ENCODE data around the gene ATP8A2. TPM values are rescaled to one million over a fixed set of nuclear protein-coding genes. Genes with fewer than 3 reads are reported as not detected.

Gene ATP8A2
- total RNA-seq, 2 experiments from 2014 or later = 0.22 to 0.24 TPM

GRCh38 chr13:25684491-25684890, 312.7 kb downstream of the ATP8A2 start:
- intact Hi-C loops (cut with micrococcal nuclease) = no loop called here
- Mint-ChIP-seq H3K9me3 (no peaks in the 10 kb centered on the region), H3K27me3 (ENCODE audit: low read depth) (no peaks in the 10 kb centered on the region), H3K36me3 (ENCODE audit: low read depth) (no peaks in the 10 kb centered on the region), H3K27ac (no peak overlapping the region), H3K4me1 (ENCODE audit: low read depth) (no peaks in the 10 kb centered on the region), H3K4me3 (no peak overlapping the region)
- CTCF ChIA-PET = no interaction called here
- DNase-seq = no peak

GRCh38 chr13:25686831-25687470, 315.2 kb downstream of the ATP8A2 start:
- intact Hi-C loops (cut with micrococcal nuclease) = no loop called here
- Mint-ChIP-seq H3K4me1 (ENCODE audit: low read depth) (no peaks in the 10 kb centered on the region), H3K27ac (no peak overlapping the region), H3K4me3 (no peak overlapping the region), H3K9me3 (no peaks in the 10 kb centered on the region), H3K36me3 (ENCODE audit: low read depth) (no peaks in the 10 kb centered on the region), H3K27me3 (ENCODE audit: low read depth) (peaks cover 3% of the 10 kb centered on the region)
- DNase-seq = no peak
- CTCF ChIA-PET = no interaction called here

- Mint-ChIP-seq H3K27me3 (ENCODE audit: low read depth) (peaks cover 4% of the 10 kb centered on the region), H3K9me3 (no peaks in the 10 kb centered on the region), H3K36me3 (ENCODE audit: low read depth) (no peaks in the 10 kb centered on the region), H3K4me1 (ENCODE audit: low read depth) (no peaks in the 10 kb centered on the region), H3K4me3 (no peak overlapping the region), H3K27ac (no peak overlapping the region)
- intact Hi-C loops (cut with micrococcal nuclease) = no loop called here
- CTCF ChIA-PET = no interaction called here
- no peak for DNase-seq
These were observed 315.9 kb downstream of the ATP8A2 start for GRCh38 chr13:25687471-25688225.

- Mint-ChIP-seq H3K4me1 (ENCODE audit: low read depth) (no peaks in the 10 kb centered on the region), H3K4me3 (no peak overlapping the region), H3K9me3 (no peaks in the 10 kb centered on the region), H3K36me3 (ENCODE audit: low read depth) (no peaks in the 10 kb centered on the region), H3K27ac (no peak overlapping the region), H3K27me3 (ENCODE audit: low read depth) (peaks cover 7% of the 10 kb centered on the region)
- DNase-seq = no peak
- CTCF ChIA-PET = no interaction called here
- intact Hi-C loops (cut with micrococcal nuclease) = no loop called here
These were observed 316.8 kb downstream of the ATP8A2 start for GRCh38 chr13:25688536-25688935.

- intact Hi-C loops (cut with micrococcal nuclease) = no loop called here
- DNase-seq = no peak
- no peak overlapping the region for H3K27ac Mint-ChIP-seq
- CTCF ChIA-PET = no interaction called here
- no peaks in the 10 kb centered on the region for H3K36me3 Mint-ChIP-seq (ENCODE audit: low read depth)
- no peak overlapping the region for H3K4me3 Mint-ChIP-seq
- H3K9me3 Mint-ChIP-seq = no peaks in the 10 kb centered on the region
- H3K27me3 Mint-ChIP-seq (ENCODE audit: low read depth) = peaks cover 7% of the 10 kb centered on the region
- no peaks in the 10 kb centered on the region for H3K4me1 Mint-ChIP-seq (ENCODE audit: low read depth)
These were observed 317.8 kb downstream of the ATP8A2 start for GRCh38 chr13:25689539-25689938.

GRCh38 chr13:25690582-25690981, 318.8 kb downstream of the ATP8A2 start:
- peaks cover 7% of the 10 kb centered on the region for H3K27me3 Mint-ChIP-seq (ENCODE audit: low read depth)
- H3K4me1 Mint-ChIP-seq (ENCODE audit: low read depth) = no peaks in the 10 kb centered on the region
- H3K4me3 Mint-ChIP-seq = no peak overlapping the region
- no peaks in the 10 kb centered on the region for H3K36me3 Mint-ChIP-seq (ENCODE audit: low read depth)
- no peaks in the 10 kb centered on the region for H3K9me3 Mint-ChIP-seq
- intact Hi-C loops (cut with micrococcal nuclease) = no loop called here
- CTCF ChIA-PET = no interaction called here
- DNase-seq = no peak
- H3K27ac Mint-ChIP-seq = no peak overlapping the region

GRCh38 chr13:25691654-25692053, 319.9 kb downstream of the ATP8A2 start:
- Mint-ChIP-seq H3K27me3 (ENCODE audit: low read depth) (peaks cover 7% of the 10 kb centered on the region), H3K4me3 (no peak overlapping the region), H3K27ac (no peak overlapping the region), H3K36me3 (ENCODE audit: low read depth) (no peaks in the 10 kb centered on the region), H3K9me3 (no peaks in the 10 kb centered on the region), H3K4me1 (ENCODE audit: low read depth) (no peaks in the 10 kb centered on the region)
- CTCF ChIA-PET = no interaction called here
- intact Hi-C loops (cut with micrococcal nuclease) = no loop called here
- no peak for DNase-seq

- Mint-ChIP-seq H3K4me3 (no peak overlapping the region), H3K27me3 (ENCODE audit: low read depth) (peaks cover 7% of the 10 kb centered on the region), H3K4me1 (ENCODE audit: low read depth) (no peaks in the 10 kb centered on the region), H3K9me3 (no peaks in the 10 kb centered on the region), H3K27ac (no peak overlapping the region), H3K36me3 (ENCODE audit: low read depth) (no peaks in the 10 kb centered on the region)
- intact Hi-C loops (cut with micrococcal nuclease) = no loop called here
- DNase-seq = no peak
- CTCF ChIA-PET = no interaction called here
These were observed 320.3 kb downstream of the ATP8A2 start for GRCh38 chr13:25692099-25692498.

- no peak for DNase-seq
- CTCF ChIA-PET = no interaction called here
- intact Hi-C loops (cut with micrococcal nuclease) = no loop called here
- Mint-ChIP-seq H3K36me3 (ENCODE audit: low read depth) (no peaks in the 10 kb centered on the region), H3K4me1 (ENCODE audit: low read depth) (no peaks in the 10 kb centered on the region), H3K27me3 (ENCODE audit: low read depth) (no peaks in the 10 kb centered on the region), H3K27ac (no peak overlapping the region), H3K9me3 (no peaks in the 10 kb centered on the region), H3K4me3 (no peak overlapping the region)
These were observed 327.3 kb downstream of the ATP8A2 start for GRCh38 chr13:25699056-25699455.

- Mint-ChIP-seq H3K9me3 (no peaks in the 10 kb centered on the region), H3K4me3 (no peak overlapping the region), H3K27me3 (ENCODE audit: low read depth) (no peaks in the 10 kb centered on the region), H3K4me1 (ENCODE audit: low read depth) (no peaks in the 10 kb centered on the region), H3K27ac (no peak overlapping the region), H3K36me3 (ENCODE audit: low read depth) (no peaks in the 10 kb centered on the region)
- CTCF ChIA-PET = no interaction called here
- no peak for DNase-seq
- intact Hi-C loops (cut with micrococcal nuclease) = no loop called here
These were observed 327.8 kb downstream of the ATP8A2 start for GRCh38 chr13:25699600-25699999.

GRCh38 chr13:25701304-25701703, 329.5 kb downstream of the ATP8A2 start:
- H3K27ac Mint-ChIP-seq = no peak overlapping the region
- H3K4me3 Mint-ChIP-seq = no peak overlapping the region
- CTCF ChIA-PET = no interaction called here
- H3K4me1 Mint-ChIP-seq (ENCODE audit: low read depth) = no peaks in the 10 kb centered on the region
- intact Hi-C loops (cut with micrococcal nuclease) = no loop called here
- no peaks in the 10 kb centered on the region for H3K36me3 Mint-ChIP-seq (ENCODE audit: low read depth)
- H3K9me3 Mint-ChIP-seq = no peaks in the 10 kb centered on the region
- no peak for DNase-seq
- H3K27me3 Mint-ChIP-seq (ENCODE audit: low read depth) = no peaks in the 10 kb centered on the region

GRCh38 chr13:25702386-25702785, 330.6 kb downstream of the ATP8A2 start:
- no peaks in the 10 kb centered on the region for H3K27me3 Mint-ChIP-seq (ENCODE audit: low read depth)
- no peaks in the 10 kb centered on the region for H3K36me3 Mint-ChIP-seq (ENCODE audit: low read depth)
- H3K9me3 Mint-ChIP-seq = no peaks in the 10 kb centered on the region
- no peaks in the 10 kb centered on the region for H3K4me1 Mint-ChIP-seq (ENCODE audit: low read depth)
- no peak for DNase-seq
- intact Hi-C loops (cut with micrococcal nuclease) = no loop called here
- H3K4me3 Mint-ChIP-seq = no peak overlapping the region
- H3K27ac Mint-ChIP-seq = no peak overlapping the region
- CTCF ChIA-PET = no interaction called here

- intact Hi-C loops (cut with micrococcal nuclease) = no loop called here
- H3K36me3 Mint-ChIP-seq (ENCODE audit: low read depth) = no peaks in the 10 kb centered on the region
- DNase-seq = no peak
- H3K27me3 Mint-ChIP-seq (ENCODE audit: low read depth) = no peaks in the 10 kb centered on the region
- CTCF ChIA-PET = interaction anchor here (0.7 to 1.0 kb wide), 2 partner anchors 14 to 133 kb away, joined by 3 read pairs; no protein-coding TSS in a partner anchor
- no peak overlapping the region for H3K4me3 Mint-ChIP-seq
- H3K4me1 Mint-ChIP-seq (ENCODE audit: low read depth) = no peaks in the 10 kb centered on the region
- no peaks in the 10 kb centered on the region for H3K9me3 Mint-ChIP-seq
- H3K27ac Mint-ChIP-seq = no peak overlapping the region
These were observed 336.0 kb downstream of the ATP8A2 start for GRCh38 chr13:25707726-25708125.

All from activated naive CD4-positive, alpha-beta T cell treated with anti-CD3 and anti-CD28 coated beads for 36 hours (primary cell).